Globus pallidus (tissue), 1 donor: ENCODE results near the gene ARHGAP28.

Experiments used
- DNase-seq: peaks from one replicate; pipeline ENCODE4 v3.0.0-alpha.2; 2015; ENCODE audit warnings: low spot score

Gene ARHGAP28

GRCh38 chr18:6729247-6730091, at the start of gene ARHGAP28:
ARHGAP28 (plus strand) TSS chr18:6729716; CDS start chr18:6729822, 106 bp downstream.
- DNase-seq, result peak; percentile 26

DNA sequence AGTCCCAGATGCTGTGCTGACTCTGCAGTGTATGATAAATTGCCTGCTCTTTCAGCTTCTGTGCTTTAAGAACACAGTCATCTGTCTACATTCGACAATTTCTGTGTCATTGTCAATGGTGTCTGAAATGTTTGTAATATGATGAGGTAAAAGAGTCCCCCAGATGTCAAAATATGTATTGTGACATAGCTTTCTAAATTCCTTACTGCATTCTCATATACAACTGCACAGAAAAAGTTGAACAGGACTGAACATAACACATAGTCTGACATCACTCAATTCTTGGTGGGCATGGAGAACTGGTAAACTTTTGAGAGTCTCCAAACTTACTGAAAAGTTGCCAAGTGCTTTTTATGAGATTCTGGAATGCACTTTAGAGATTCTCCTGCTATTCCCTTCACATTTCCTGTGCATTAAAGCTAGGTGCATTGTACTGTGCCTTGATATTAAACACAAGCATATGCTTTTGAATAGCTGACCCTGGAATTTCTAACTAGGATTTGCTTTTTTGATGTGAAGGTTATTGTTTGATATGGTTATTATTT, 48.1 kb upstream of the ARHGAP28 start:
- no peak for DNase-seq

GRCh38 chr18:6682437-6683111, 46.9 kb upstream of the ARHGAP28 start:
- DNase-seq, result no peak

GRCh38 chr18:6683112-6683876, 46.2 kb upstream of the ARHGAP28 start:
- DNase-seq, result no peak

DNA sequence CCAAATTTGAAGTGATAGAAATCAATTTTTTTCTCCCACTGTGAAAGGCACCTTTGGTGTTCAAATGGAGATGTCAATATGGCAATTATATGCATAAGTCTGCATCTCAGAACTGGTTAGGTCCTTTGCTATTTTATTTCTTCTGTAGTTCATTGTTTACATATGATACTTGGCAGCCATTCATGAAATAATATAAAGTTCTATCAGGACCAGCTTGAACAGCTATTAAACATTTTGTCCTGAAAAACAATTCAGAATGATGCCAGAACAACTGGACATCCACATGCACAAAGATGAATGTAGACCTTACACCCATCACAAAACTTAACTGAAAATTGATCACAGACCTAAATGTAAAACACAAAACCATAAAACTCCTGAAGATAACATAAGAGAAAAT, 41.8 kb upstream of the ARHGAP28 start:
- DNase-seq, result no peak

GRCh38 chr18:6708890-6709289, 20.6 kb upstream of the ARHGAP28 start:
- no peak for DNase-seq

DNA sequence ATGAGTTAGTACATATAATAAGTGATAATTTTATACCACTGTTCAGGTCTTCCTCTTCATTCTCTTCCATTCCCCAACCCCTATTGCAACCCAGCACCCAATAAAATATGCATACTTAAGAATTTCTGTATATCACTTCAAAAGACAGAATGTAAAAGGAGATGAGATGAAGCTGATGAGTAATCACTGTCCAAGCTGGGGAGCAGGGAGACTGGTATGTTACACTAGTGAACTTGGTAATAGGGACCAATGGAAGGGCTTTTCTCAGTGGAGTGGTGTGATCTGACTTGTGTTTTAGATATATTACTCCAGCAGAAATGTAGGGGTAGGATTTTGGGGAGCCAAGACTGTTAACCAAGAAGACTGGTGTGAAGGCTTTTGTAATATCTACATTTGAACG, 18.0 kb upstream of the ARHGAP28 start:
- no peak for DNase-seq

DNA sequence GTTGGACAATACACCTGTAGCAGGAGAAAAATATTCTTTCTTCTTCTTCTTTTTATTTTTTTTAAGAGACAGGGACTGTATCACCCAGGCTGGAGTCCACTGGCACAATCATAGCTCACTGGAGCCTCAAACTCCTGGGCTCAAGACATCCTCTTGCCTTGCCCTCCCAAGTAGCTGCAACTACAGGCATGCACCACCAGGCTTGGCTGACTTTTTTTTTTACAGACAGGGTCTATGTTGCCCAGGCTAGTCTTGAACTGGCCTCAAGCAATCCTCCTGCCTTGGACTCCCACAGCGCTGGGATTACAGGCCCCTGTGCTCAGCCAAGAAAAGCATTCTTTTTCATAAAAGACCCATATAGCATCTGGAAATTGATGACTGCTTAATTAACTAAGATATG, 17.1 kb upstream of the ARHGAP28 start:
- no peak for DNase-seq

- no peak for DNase-seq
Observed at GRCh38 chr18:6714010-6714409, 15.5 kb upstream of the ARHGAP28 start.

- no peak for DNase-seq
Observed at GRCh38 chr18:6718267-6718666, 11.2 kb upstream of the ARHGAP28 start.

DNA sequence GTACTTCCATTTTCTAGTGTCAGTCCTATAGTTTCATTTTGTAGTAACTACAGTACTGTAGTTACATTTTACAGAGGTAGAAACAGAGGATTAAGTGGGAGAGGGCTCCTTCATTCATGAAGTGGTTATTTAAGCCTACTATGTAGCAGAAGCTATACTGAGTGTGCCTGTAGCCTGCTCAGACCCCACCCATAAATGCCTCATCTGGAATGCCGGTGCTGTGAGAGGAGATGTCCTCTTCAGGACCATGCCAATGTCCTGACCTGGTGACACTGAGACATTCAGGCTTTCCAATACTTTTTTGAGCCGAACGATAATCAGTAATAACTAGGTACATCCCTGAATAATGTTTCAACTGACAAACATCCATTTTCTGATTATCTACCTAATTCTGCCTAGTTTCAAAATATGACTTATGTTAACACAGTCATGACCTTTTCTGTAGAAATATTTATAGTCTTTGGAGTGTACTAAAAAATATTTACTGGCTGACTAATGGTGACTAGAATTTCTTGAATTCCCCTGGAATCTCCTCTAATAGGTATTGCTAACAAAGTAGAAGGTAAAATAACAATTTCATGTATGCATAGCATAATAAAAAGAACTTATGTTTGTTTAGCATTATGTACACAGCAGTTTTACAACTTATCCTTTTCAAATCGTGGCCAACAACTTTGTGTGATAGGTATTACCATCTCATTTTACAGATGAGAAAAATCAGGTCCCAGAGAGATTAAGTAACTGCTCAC, 10.2 kb upstream of the ARHGAP28 start:
- DNase-seq, result no peak

DNA sequence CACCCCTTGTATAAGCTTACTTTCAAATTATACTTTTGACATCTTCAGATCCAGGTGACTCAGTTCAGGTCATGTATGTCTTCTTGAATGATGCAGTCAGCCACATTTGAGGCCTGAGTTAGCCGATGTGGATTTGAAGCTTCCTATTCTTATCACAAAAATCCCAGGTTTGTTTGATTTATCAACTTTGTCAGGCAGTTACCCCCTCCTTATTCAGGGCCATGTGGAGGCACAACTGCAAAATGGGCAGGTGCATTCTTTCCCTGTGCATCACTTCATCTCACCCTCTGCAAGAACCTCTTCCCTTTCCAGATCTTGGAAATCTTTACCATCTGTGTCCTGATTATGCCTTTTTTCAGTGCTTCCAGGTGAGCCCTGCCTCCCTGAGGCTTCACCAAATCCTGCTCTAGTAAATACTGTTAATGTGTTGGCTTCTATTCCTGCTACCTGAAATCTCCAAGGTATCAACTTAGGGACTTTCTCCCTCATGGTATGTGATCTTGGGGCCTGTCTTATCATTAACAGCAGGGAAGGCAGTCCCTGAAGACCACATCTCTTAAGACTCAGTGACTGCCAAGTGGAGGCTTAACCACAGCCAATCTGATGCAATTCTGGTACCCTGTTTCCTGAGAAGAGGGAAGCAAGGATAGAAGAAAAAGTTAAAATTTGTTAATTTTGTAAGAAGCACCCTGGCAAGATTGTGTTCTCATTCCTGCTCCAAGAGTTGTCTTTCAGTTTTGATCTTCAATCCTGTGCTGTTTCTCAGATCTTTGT, 9.4 kb upstream of the ARHGAP28 start:
- no peak for DNase-seq

DNA sequence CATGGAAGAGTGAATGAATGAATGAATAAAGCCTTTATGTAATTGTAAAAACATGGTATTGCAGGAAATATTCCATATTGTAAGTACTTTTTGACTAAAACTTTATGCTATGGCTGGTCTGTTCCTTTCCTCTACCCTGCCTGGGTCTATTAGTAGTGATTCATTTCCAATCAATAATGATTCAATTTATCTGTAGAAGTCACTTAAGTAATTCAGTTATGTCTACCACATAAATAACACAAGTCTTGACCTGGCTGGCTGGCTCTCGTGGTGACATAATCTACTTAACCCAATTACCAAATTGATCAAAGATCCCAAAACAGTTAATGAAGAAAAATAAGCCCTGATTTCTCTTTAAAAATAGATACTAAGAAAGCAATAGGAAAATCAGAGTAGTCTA, 7.8 kb upstream of the ARHGAP28 start:
- DNase-seq, result no peak

DNA sequence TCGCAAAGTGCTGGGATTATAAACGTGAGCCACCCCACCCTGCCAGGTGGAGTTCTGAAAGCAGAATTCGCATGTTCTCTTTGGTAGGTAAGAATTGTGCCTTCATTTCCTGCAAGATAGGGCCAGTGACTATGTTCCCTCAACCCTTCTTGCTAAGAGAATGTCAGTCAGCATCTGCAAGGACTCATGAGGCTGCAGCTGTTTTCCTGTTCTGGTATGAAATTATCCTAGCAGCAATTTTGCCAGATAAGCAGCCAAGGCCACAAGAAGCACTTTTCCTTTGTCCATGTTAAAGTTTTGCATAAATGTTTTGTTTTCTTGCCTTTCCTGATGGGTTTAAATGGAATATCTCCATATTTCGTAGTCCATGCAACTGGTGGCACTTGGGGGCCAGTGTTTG, 6.8 kb upstream of the ARHGAP28 start:
- no peak for DNase-seq

DNA sequence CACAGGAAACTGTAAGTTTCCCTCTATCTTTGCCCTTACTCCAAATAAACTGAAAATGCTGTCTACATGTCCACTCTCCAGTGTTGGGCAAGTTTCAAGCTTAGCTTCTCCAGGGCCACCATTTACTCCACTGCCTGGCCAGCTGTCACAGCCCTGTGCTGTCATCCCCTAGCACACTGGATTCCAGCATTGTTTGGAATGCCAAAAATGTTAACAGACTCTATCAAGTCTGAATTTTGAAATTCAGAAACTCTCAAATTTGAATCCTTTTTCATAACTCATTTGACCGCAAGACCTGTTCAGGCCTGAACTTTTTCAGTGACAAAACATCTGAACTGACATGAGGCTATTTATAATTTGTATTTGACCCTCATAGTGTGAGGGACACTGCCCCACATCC, 5.2 kb upstream of the ARHGAP28 start:
- no peak for DNase-seq

GRCh38 chr18:6728331-6728730, 1.2 kb upstream of the ARHGAP28 start:
- DNase-seq, result no peak

GRCh38 chr18:6728809-6729246, 688 bp upstream of the ARHGAP28 start:
- DNase-seq, result no peak

GRCh38 chr18:6730416-6731221, 1.1 kb downstream of the ARHGAP28 start:
- no peak for DNase-seq

DNA sequence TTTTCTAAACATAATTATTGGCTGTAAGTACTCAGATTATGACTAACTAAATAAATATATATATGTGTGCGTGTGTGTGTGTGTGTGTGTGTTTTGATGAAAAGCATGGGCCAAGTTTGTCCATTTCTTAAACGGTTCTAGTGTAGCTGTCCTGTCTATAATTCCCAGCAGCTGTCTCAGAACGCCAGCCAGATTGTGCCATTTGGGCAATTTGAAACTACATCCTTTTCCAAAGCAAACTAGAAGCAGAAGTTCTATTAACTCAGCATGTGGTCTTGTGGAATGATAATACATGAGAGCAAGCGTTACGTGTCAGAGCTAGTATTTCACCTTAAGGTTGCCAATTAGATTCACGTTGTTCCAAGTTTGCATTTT, 1.7 kb downstream of the ARHGAP28 start:
- no peak for DNase-seq

GRCh38 chr18:6732952-6733351, 3.4 kb downstream of the ARHGAP28 start:
- no peak for DNase-seq
